Adipose tissue (tissue), 3 donors: ENCODE results near the gene FAM81A. TPM values are rescaled to one million over a fixed set of nuclear protein-coding genes. Genes with fewer than 3 reads are reported as not detected.
"Not testable (repeated sequence)": the region's sequence is repeated elsewhere in the genome, so short reads cannot be mapped to it uniquely, and the experiment has no call there.

ENCODE experiments used
- H3K27ac ChIP-seq: one replicate; pipeline ENCODE4 v1.5.1; 2013; ENCODE audit warnings: low read depth, low read length
- WGBS, 3 donors: extraction: QIAGEN DNeasy Blood & Tissue Kit; methylation state at CpG; one replicate each; pipeline ENCODE4 v1.1.7; 2013; 5-methylcytosine and 5-hydroxymethylcytosine counted together
- polyA plus RNA-seq, 3 donors: library from polyadenylated mRNA; stranded (reverse); fragments of 200-250 nt; gene quantifications; one replicate each; pipeline ENCODE4 v1.2.3, GENCODE V29; 2013
- donor health status: healthy with polysubstance abuse.
- donor health status: Bipolar disorder and iron deficiency.
- donor health status: healthy.

Gene FAM81A
- polyA plus RNA-seq, 3 donors, result 0.25 to 1.7 (median 0.45) TPM

DNA sequence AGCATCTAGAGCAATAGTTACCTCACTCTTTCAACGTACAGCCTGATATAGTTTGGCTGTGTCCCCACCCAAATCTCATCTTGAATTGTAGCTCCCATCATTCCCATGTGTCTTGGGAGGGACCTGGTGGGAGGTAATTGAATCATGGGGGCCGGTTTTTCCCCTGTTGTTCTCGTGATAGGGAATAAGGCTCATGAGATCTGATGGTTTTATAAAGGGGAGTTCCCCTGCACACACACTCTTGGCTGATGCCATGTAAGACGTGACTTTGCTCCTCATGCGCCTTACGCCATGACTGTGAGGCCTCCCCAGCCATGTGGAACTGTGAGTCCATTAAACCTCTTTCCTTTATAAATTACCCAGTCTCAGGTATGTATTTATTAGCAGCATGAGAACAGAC lies 88.5 kb downstream of the FAM81A start:
- WGBS, 3 donors, result 80 to 87% (median 85%) methylated on average over 6 of the region's 6 CpGs
- not testable (repeated sequence) for H3K27ac ChIP-seq

DNA sequence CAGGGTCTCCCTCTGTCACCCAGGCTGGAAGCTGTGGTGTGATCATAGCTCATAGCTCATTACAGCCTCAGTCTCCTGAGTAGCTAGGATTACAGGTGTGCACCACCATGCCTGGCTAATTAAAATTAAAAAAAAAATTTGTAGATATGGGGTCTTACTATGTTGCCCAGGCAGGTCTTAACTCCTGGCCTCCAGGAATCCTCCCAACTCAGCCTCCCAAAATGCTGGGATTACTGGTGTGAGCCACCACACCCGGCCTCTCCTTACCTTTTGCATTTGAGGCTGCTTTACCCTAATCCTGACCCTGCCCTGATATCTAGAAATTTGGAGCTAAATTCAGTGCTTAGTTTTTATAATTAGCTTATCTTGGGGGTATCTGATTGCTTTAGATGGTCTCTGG lies 90.4 kb downstream of the FAM81A start:
- 95 to 100% (median 97%) methylated on average over 1 of the region's 1 CpG for WGBS, 3 donors

DNA sequence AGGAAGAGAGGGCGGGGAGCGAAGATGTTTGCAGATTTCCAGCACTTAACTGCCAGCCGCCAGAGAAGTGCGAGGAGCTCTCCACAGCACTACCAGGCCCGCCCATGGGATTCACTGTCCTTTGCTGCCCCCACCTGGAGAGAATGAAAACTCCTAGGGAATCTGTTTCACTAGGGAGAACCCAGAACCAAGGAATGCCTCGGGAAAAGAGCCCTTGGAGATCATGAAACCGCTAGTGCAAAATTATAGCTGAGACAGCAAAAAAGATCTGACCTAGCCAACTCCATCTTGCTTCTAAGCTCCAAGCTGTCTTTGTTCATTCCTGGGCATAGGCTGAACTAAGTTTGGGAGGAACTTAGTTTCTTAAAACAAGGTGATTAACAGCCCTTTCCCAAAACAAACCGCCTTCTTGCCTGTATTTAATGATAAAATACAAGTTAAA lies 91.0 kb downstream of the FAM81A start:
- WGBS, 3 donors, result 12 to 14% (median 12%) methylated on average over 8 of the region's 8 CpGs
- no peak overlapping the region for H3K27ac ChIP-seq

More for the DNA sequence above, 90.4 kb downstream of the FAM81A start:
- no peak overlapping the region for H3K27ac ChIP-seq

DNA sequence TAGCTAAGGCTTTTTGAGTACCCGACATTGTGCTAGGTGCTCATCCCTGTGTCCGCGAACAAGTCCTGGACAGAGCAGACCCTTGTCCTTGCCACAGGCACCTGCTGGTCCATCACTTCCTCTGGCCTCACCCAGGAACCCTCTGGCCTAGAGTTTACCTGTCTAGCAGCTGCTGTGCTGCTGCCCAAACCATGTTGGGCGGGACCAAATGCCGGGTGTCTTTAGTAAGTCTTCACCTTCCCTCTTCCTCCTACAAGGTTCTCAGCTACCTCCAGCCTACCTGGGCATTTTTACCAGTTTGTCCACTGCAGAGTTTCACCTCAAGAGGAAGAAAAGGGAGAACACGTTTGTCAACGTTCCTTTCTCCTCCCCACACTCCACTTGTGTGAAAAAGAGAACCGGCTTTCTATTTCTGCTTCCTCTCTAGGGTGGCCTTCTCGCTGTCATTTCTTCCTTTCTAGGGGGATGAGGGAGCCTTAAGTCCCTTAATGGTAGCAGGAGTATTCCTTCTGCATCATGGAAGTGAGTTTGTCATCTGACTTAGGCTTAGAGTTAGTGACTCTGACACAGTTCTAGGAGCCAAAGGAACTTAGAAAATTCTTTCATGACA lies 93.2 kb downstream of the FAM81A start:
- 60 to 75% (median 63%) methylated on average over 9 of the region's 9 CpGs for WGBS, 3 donors
- H3K27ac ChIP-seq, result no peak overlapping the region

DNA sequence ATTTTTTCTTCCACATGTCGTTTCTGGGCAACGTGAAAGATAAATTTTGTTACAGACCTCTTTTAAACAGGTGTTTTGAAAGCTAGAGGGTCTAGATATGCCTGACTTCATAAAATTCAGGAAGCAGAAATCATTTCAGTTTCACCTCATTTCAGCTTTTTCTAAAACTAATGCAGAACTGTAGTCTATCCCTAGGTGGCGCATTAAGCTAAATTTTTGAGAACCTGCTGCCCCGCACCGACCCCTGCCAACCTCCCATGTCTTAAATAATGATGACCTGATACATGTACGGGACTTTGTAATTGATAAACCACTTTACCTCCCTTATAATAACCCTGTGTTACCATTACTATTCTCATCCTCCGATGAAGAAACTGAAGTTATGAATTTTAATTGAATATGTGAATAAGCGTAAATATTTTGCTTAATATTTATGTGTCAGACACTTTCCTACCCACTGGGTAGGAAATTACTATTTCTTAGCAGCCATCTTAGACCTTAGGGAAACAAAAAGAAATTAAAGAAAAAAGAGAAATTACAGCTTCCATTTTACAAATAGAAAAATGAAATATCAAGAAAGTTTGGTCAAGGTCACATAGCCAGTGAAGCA lies 94.9 kb downstream of the FAM81A start:
- 15 to 17% (median 16%) methylated on average over 8 of the region's 8 CpGs for WGBS, 3 donors
- no peak overlapping the region for H3K27ac ChIP-seq

DNA sequence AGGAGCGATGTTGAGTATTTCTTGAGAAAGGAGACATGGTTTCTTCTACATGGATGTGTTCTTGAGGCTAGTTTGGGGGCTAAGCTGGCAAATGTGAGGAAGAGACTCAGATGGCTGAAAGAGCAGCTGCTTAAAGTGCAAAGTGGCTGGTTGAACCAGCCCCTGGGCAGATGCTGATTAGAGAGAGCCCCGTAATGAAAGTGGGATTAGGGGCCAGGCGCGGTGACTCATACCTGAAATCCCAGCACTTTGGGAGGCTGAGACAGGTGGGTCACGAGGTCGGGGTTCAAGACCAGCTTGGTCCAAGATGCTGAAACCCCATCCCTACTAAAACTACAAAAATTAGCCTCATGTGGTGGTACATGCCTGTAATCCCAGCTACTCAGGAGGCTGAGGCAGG lies 98.6 kb downstream of the FAM81A start:
- no peak overlapping the region for H3K27ac ChIP-seq
- 87 to 91% (median 88%) methylated on average over 6 of the region's 6 CpGs for WGBS, 3 donors

DNA sequence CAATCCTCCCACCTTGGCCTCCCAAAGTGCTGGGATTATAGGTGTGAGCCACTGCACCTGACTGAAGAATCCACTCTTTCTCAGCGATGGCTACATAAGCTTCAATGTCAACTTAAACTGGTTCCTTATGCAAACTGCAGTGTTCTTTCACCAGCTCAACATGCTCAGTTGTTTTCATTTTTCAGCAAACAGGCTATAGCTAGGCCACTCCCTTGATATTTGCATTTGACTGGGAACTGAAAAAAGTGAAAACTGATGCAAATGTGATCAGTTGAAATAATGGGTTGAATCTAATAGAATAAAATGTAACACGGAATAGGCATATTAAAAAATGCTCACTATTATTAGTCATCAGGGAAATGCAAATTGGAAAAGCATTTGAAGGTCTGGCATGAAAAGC lies 99.4 kb downstream of the FAM81A start:
- no peak overlapping the region for H3K27ac ChIP-seq

DNA sequence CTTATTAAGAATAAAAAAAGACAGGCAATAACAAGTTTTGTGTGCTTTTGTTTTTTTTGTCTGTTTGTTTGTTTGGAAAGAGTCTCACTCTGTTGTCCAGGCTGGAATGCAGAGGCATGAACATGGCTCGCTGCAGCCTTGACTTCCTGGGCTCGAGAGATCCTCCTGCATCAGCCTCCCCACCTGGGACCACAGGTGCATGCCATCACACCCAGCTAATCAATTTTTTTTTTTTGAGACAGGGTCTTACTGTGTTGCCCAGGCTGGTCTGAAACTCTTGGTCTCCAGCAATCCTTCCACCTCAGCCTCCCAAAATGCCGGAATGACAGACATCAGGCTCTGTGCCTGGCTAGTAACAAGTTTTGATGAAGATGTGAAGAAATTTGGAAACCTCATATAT lies 100.5 kb downstream of the FAM81A start:
- 85 to 90% (median 90%) methylated on average over 3 of the region's 3 CpGs for WGBS, 3 donors

More for the DNA sequence above, 99.4 kb downstream of the FAM81A start:
- 59 to 78% (median 72%) methylated on average over 2 of the region's 2 CpGs for WGBS, 3 donors

DNA sequence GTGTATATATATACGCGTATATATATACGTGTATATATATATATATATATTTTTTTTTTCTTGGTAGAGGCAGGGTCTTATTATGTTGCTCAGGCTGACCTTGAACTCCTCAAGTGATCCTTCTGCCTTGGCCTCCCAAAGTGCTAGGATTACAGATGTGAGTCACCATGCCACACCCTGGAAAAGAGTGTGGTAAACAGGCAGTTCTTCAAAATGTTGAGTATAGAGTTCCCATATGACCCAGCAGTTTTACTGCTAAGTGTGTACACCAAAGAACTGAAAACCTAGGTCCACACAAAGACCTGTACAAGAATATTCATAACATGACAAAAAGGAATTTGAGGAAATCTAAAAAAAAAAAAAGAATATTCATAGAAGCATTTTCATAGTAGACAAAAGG lies 101.8 kb downstream of the FAM81A start:
- no peak overlapping the region for H3K27ac ChIP-seq
- 100% methylated on average over 1 of the region's 3 CpGs; no CpG with 5 or more reads in 2 of the 3 donors for WGBS, 3 donors

More for the DNA sequence above, 100.5 kb downstream of the FAM81A start:
- no peak overlapping the region for H3K27ac ChIP-seq

DNA sequence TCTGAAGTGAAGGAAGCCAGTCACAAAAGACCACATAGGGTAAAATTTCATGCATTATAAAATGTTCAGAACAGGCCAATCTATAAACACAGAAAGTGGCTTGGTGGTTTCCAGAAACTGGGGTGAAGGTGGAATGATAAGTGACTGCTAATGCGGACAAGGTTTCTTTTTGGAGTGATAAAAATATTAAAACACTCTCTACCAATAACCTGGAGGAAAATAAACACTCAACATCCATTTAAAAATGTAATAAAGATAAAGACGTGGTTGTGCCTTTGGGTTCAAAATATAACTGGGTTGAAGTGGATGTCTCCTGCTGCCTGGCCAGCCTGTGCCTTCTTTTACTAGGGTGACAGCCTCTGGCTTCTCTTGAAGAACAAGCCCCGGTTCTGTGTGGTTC lies 102.7 kb downstream of the FAM81A start:
- H3K27ac ChIP-seq, result no peak overlapping the region
- 64 to 83% (median 69%) methylated on average over 3 of the region's 3 CpGs for WGBS, 3 donors

DNA sequence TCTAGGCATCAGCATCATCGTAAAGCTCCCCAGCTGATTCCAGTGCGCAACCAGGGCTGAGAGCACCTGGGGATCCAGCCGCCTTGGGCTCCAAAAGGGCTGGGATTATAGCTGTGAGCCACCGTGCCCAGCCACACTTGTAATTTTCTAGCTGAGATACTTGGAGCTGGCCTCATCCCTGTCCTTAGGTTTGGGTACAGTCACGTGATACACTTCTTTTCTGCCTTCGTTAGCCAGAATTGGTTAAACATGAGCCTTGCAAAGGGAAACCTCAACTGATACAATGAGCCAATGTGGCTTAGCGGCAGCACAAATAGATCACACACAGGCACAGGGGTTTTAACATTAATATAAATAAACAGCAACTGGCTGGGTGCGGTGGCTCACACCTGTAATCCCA lies 103.8 kb downstream of the FAM81A start:
- 73 to 84% (median 76%) methylated on average over 8 of the region's 8 CpGs for WGBS, 3 donors
- no peak overlapping the region for H3K27ac ChIP-seq

DNA sequence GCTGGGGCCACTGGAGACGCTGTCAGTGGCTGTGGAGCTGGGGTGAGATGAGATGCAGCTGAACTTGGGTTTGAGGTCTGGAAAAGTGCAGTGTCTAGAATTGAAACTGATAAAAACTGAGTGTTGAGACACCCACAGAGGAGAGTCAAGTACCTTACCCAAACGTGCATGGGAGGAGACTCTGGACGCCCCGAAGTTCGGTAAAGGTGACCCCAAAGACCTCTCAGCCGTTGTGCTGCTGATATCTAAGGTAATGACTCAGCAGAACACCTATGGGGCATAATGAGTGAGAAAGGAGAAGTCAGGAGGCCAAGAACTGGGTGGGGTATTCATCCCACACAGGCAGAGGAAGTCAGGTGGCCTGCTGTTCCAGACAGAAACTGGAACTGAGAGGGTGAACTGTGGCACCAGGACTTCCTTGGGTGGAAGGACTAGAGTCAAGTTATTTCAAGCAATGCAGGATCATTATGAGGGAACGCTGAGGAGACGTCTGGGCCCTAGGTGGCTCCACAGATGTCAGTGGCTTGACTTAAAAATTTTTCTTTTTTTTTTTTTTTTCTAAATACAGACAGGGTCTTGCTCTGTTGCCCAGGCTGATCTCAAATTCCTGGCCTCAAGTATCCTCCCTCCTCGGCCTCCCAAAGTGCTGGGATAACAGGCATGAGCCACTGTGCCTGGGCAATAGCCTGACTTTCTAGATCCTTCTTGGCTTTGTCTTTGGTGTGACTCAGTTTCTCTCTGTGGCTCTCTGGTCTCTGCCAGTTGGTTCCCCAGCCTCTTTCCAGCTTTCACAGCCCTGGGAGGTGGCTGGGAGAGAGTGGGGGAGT lies 105.9 kb downstream of the FAM81A start:
- 40 to 64% (median 45%) methylated on average over 9 of the region's 9 CpGs for WGBS, 3 donors
- H3K27ac ChIP-seq, result no peak overlapping the region

DNA sequence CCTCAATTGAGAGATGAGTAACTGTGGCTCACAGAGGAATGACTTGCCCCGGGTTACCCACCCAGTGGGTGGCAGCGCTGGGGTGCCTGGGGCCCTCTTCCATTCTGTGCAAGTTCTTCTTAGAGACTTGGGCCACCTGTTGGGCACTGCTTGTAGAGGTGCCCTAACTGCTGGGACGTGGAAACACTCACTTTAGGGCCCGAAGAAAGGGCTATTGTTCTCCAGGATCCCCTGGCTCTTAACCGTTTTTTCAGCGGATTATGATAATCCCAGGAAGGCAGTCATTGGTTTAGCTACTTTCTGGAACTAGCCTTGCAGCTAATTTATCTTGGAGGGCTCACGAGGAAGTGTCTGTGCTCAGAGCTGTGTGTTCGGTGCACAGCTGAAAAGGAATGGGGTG lies 107.6 kb downstream of the FAM81A start:
- WGBS, 3 donors, result 41 to 79% (median 67%) methylated on average over 8 of the region's 8 CpGs

DNA sequence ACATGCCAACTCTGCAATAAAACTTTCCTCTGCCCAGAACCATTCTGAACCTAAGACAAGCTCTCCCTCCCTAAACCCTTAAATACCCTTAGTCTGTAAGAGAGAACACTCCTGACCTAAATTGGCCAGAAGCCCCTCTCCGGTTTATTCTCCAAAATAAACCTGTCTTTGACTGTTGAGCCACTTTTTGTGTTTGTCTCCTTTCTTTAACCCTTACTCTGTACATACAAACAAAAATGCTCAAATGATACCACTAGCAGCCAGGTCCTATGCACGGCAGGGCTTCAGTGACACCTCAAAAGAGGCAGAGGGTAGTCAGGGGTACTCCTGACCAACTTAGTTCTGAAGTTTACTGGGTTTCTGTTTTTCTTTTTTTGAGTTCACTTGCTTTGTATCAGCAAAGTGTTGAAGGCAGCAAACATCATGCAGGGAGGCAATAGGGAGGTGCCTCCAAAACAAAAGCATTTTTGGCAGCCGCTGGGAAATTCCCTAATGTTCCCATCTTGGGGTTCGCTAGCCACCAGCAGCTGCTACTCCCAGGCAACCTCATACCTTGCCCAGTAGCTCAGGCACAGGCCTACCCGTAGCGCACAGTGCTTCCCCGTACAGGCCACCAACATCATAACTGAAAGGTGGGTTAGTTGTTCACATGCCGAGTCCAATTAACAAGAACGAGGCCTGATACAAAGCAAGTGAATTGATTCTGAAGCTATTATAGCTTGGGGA lies 110.7 kb downstream of the FAM81A start:
- WGBS, 3 donors, result 76 to 84% (median 77%) methylated on average over 9 of the region's 9 CpGs

More for the DNA sequence above, 107.6 kb downstream of the FAM81A start:
- no peak overlapping the region for H3K27ac ChIP-seq

DNA sequence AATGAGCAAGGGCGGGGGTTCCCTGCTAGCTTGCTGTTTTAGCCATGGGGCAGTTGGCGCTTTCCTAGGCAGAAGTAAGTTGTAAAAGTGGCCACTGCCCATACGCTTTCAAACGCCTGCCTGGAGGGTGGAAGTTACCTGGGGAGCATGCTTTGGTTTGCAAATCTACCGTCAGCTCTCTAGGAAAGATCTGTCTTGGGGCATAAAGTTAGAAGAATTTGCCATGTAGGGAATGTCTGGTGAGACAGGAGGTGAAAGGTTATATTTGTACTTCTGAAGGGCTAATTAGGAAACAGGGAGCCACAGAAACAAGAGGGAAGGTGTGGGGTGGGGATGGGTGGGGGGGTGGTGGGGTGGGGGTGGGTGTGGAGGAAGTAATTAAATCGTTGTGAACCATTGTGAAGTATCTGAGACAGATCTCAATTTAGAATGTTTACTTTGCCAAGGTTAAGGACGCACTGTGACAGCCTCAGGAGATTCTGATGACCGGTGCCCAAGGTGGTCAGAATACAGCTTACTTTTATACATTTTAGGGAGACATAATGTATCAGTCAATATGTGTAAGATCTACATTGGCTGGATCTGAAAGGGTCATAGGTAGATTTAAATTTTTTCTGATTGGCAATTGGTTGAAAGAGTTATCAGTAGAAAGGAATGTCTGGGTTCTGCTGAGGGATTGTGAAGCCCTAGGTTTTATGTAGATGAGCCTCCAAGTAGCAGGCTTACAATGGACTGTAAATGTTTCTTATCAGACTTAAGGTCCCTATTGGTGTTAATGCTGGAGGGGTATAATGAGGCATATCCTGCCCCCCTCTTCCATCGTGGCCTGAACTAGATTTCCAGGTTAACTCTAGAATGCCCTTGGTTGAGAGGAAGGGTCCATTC lies 111.6 kb downstream of the FAM81A start:
- 67 to 71% (median 68%) methylated on average over 9 of the region's 9 CpGs for WGBS, 3 donors
- H3K27ac ChIP-seq, result no peak overlapping the region

More for the DNA sequence above, 110.7 kb downstream of the FAM81A start:
- H3K27ac ChIP-seq, result no peak overlapping the region

DNA sequence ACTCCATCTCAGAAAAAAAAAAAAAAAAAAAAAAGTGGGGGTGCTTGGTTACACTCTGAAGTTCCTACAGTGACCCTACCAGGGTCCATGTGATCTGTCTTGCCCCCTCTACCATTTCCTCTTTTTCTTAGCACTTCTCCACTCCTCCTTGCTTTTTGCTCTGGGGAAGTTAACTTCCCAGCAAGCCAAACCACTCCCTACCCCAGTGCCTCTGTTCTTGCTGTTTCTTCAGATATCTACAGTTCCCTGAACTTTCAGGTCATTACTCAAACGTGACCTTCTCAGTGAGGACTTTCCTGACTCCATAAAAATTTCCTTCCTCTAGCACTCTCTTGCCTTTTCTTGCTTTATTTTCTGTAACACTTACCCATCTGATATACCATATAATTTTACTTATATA lies 112.5 kb downstream of the FAM81A start:
- H3K27ac ChIP-seq, result no peak overlapping the region
- 10 to 48% (median 17%) methylated on average over 1 of the region's 1 CpG for WGBS, 3 donors

DNA sequence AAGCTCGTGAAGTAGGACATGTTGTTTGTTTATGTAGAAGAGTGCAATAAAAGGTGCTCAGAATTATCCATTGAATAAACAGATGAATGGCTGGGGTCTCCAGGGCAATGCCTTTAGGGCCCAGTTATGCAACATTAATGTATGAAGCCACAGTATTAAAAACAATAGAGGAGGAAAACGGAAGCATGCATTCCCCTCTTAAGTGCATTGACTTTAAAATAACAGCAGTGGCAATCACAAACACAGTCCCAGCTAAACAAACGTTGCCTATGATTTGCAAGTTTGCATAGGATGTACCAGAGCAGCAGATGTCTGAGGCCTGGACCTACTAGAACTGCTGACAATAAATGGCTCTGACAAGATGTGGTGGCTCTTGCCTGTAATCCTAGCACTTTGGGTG lies 113.0 kb downstream of the FAM81A start:
- 49 to 58% (median 55%) methylated on average over 3 of the region's 3 CpGs for WGBS, 3 donors
- H3K27ac ChIP-seq, result no peak overlapping the region
